Colon (tissue), 2 donors: ENCODE results near the gene UROS.
A peak's percentile ranks its signal among the peaks of the same experiment; 100 is the strongest.

ENCODE experiments used
- FAIRE-seq: peaks from 2 replicates; lab custom pipeline; 2012; peaks lifted over from hg19 to GRCh38; lab: Jason Lieb, UNC
- donor health status: control.
- donor health status: control.

UROS gene

GRCh38 chr10:125762692-125763648 lies 60.1 kb downstream of the UROS start:
- FAIRE-seq = no peak

GRCh38 chr10:125761961-125762360 lies 61.1 kb downstream of the UROS start:
- no peak for FAIRE-seq

- no peak for FAIRE-seq
Observed at GRCh38 chr10:125757742-125758141, 65.3 kb downstream of the UROS start.

- FAIRE-seq = no peak
Observed at GRCh38 chr10:125756853-125757487, 66.1 kb downstream of the UROS start.

- FAIRE-seq = peak; percentile 14
Observed at GRCh38 chr10:125756196-125756595, 66.9 kb downstream of the UROS start.

DNA sequence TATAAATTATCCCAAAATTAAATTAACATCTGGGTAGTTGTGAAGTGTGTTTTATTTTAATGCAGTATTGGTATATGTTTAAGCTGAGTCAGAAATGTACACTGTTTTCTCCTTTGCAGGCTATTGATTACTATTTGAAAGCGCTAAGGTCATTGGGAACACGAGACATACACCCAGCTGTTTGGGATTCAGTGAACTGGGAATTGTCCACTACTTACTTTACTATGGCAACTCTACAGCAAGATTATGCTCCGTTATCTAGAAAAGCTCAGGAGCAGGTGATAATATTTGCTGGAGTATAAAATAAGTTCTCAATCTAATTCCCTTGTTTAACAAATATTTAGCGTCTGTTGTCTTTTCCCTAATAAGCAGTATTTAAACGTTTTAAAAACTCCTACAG lies 75.6 kb downstream of the UROS start:
- FAIRE-seq = no peak

DNA sequence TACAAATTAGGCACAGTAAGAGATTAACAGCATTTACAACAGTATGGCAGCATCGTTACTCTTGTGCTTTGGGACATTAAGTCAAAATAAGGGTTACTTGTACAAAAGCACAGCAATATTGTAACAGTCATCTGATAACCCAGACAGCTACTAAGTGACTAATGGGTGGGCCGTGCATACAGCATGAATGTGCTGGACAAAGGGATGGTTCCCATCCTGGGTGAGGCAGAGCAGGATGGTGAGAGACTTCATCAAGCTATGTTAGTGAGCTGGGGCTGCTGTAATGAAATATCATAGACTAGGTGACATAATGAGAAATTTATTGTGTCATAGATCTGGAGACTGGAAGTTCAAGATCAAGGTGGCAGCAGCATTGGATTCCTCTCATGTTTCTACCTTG lies 78.1 kb downstream of the UROS start:
- no peak for FAIRE-seq

DNA sequence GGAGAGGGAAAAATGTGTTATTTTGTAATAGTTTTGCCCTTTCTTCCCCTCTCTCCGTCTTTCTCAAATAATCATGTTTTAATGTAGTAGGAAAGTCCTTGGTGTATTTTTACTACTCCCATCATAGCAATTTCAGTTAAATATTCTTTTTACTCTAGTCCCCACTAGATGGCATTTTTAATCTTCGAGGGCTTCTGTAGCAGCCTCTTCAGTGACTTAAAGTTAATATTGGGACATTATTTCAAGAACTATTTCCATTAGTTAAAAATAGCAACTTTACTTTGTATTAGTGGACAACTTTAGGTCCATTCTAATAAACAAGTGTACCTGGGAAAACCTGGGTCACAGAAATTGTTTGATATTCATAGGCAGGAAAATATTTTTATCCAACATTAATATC lies 80.6 kb downstream of the UROS start:
- peak; percentile 33 for FAIRE-seq

- FAIRE-seq = no peak
Observed at GRCh38 chr10:125739994-125740679, 82.9 kb downstream of the UROS start.
